ENCODE results near the gene GAS5. TPM values are rescaled to one million over a fixed set of nuclear protein-coding genes. Genes with fewer than 3 reads are reported as not detected.

Gene GAS5
- total and polyA plus RNA-seq, 10 of the 15 experiments (the other 5 are each of a cell fraction or from before 2014, with no cell fraction given) = 289 to 1,137 (median 699) TPM

- TF ChIP-seq ZBTB4 (CRISPR knock-in tag; IDR thresholded peaks at IDR 0.05) (no peak), NR2C1 (IDR thresholded peaks at IDR 0.05) (peak; percentile 93), ASH2L (IDR thresholded peaks at IDR 0.05; ENCODE audit: borderline replicate concordance, low read depth) (no peak), ATF2 (IDR thresholded peaks at IDR 0.05; ENCODE audit: low read length) (no peak), STAT1 (conservative IDR thresholded peaks at IDR 0.05) (no peak), WRNIP1 (IDR thresholded peaks at IDR 0.05; ENCODE audit: borderline replicate concordance, low read depth, low read length) (no peak), BACH1 (IDR thresholded peaks at IDR 0.05; ENCODE audit: borderline replicate concordance) (no peak), SMAD5 (IDR thresholded peaks at IDR 0.05; ENCODE audit: low read depth) (no peak), HDGF (IDR thresholded peaks at IDR 0.05) (0 out of 2 replicates have a peak, but pooled peaks have one; percentile 0), E2F4 (IDR thresholded peaks at IDR 0.05; ENCODE audit: low read depth, low read length) (peak; percentile 39; the same call in 1 of the 2 replicates), JUND (IDR thresholded peaks at IDR 0.05; ENCODE audit: low read depth, low read length) (no peak), CREB1 (IDR thresholded peaks at IDR 0.05; ENCODE audit: low read depth) (no peak), SKIL (IDR thresholded peaks at IDR 0.05; ENCODE audit: low read depth, poor library complexity, severe bottlenecking) (no peak)
Observed at GRCh38 chr1:173868266-173869020, 654 bp upstream of the GAS5 start, which contains the start of gene ZBTB37 (continued).

Measured in GM12878 (cell line).